A673 (cell line): ENCODE data around the gene ACTR5. TPM values are rescaled to one million over a fixed set of nuclear protein-coding genes. Genes with fewer than 3 reads are reported as not detected.

Source experiments
- BruUV-seq: library from RNA; stranded (reverse); fragments of 400-500 nt; replicated peaks from 2 replicates; lab custom pipeline; 2021; lab: Mats Ljungman, UMichigan
- CTCF ChIA-PET: fragments of 300-600 bp; sonication (Branson Sonifier 250); formaldehyde crosslinking; loops from one replicate; lab custom pipeline; 2022; ENCODE audit warnings: antibody characterized with exemption; lab: Charles Lee
- POLR2A ChIA-PET: fragments of 300-600 bp; sonication (Branson Sonifier 250); formaldehyde crosslinking; loops from one replicate; lab custom pipeline; 2022; ENCODE audit warnings: antibody characterized with exemption; ENCODE audit not compliant: low non-redundant PET; lab: Charles Lee
- DNase-seq: peaks from one replicate; pipeline ENCODE4 v3.0.0-alpha.2; 2015; ENCODE audit warnings: low spot score
- H3K27ac ChIP-seq: fragments of 200-600 bp; sonication (generic); 2 replicates; pipeline ENCODE4 v1.5.1; 2016; ENCODE audit warnings: mixed run types, low read depth, mild to moderate bottlenecking, mixed read lengths, antibody characterized with exemption, low read length; ENCODE audit not compliant: poor library complexity, severe bottlenecking
- H3K27me3 ChIP-seq: fragments of 200-600 bp; sonication (generic); replicated peaks from 2 replicates; pipeline ENCODE4 v1.6.1; 2017; ENCODE audit warnings: mixed run types, low read depth, mild to moderate bottlenecking, mixed read lengths, antibody characterized with exemption, low read length; ENCODE audit not compliant: insufficient read depth, poor library complexity
- H3K36me3 ChIP-seq: fragments of 200-600 bp; sonication (generic); 2 replicates; pipeline ENCODE4 v1.6.1; 2016; ENCODE audit warnings: mixed run types, mild to moderate bottlenecking, mixed read lengths, antibody characterized with exemption, low read length; ENCODE audit not compliant: insufficient read depth, poor library complexity, severe bottlenecking
- H3K4me1 ChIP-seq: fragments of 200-600 bp; sonication (generic); 2 replicates; pipeline ENCODE4 v1.6.1; 2017; ENCODE audit warnings: mixed run types, mild to moderate bottlenecking, mixed read lengths, antibody characterized with exemption, low read length; ENCODE audit not compliant: insufficient read depth, poor library complexity, severe bottlenecking
- H3K4me3 ChIP-seq: fragments of 200-600 bp; sonication (generic); 2 replicates; pipeline ENCODE4 v1.5.1; 2016; ENCODE audit warnings: low read depth, mixed run types, mild to moderate bottlenecking, mixed read lengths, low read length; ENCODE audit not compliant: poor library complexity, severe bottlenecking
- H3K9me3 ChIP-seq: fragments of 200-600 bp; sonication (generic); 2 replicates; pipeline ENCODE4 v1.6.1; 2016; ENCODE audit warnings: mixed run types, low read depth, mild to moderate bottlenecking, mixed read lengths, antibody characterized with exemption, low read length; ENCODE audit not compliant: poor library complexity, severe bottlenecking
- CTCF ChIP-seq: fragments of 300-800, 200-600 bp; sonication (generic); conservative IDR thresholded peaks from 2 replicates; pipeline ENCODE4 v1.5.1; 2017; ENCODE audit warnings: low read depth, mild to moderate bottlenecking, antibody characterized with exemption, low read length, moderate library complexity, mixed read lengths
- EZH2 ChIP-seq: fragments of 200-600 bp; sonication (generic); IDR thresholded peaks from 2 replicates; pipeline ENCODE4 v1.6.1; 2017; ENCODE audit warnings: borderline replicate concordance, low read depth, mild to moderate bottlenecking, mixed read lengths, antibody characterized with exemption, low read length; ENCODE audit not compliant: poor library complexity, severe bottlenecking
- intact Hi-C: fragments of 100-400 bp; cut with micrococcal nuclease; formaldehyde crosslinking; loops from one replicate; pipeline ENCODE4 v1.10.0; 2022; ENCODE audit not compliant: unreplicated experiment
- total RNA-seq: library from RNA; stranded (reverse); gene quantifications from 2 replicates; pipeline ENCODE4 v1.2.3, GENCODE V29; 2021

Gene ACTR5
- total RNA-seq, 1 experiment from 2014 or later: 11.5 TPM

GRCh38 chr20:38766071-38766470 lies 17.8 kb downstream of the ACTR5 start:
- Histone ChIP-seq H3K27ac (no peak overlapping the region), H3K27me3 (no peaks in the 10 kb centered on the region), H3K4me3 (no peak overlapping the region), H3K36me3 (peaks cover 6% of the 10 kb centered on the region), H3K9me3 (no peaks in the 10 kb centered on the region), H3K4me1 (no peaks in the 10 kb centered on the region)
- DNase-seq: no peak
- CTCF ChIA-PET: no interaction called here
- intact Hi-C loops: no loop called here
- no TSS peak for BruUV-seq
- TF ChIP-seq CTCF (no peak), EZH2 (no peak)
- POLR2A ChIA-PET: no interaction called here

GRCh38 chr20:38769376-38770295 lies 21.4 kb downstream of the ACTR5 start:
- ChIA-PET CTCF (no interaction called here), POLR2A (no interaction called here)
- no peak overlapping the region for H3K27ac ChIP-seq
- intact Hi-C loops: no loop called here
- BruUV-seq: no TSS peak
- no peaks in the 10 kb centered on the region for H3K9me3 ChIP-seq
- DNase-seq: no peak
- no peak overlapping the region for H3K4me3 ChIP-seq
- H3K36me3 ChIP-seq: peaks cover 17% of the 10 kb centered on the region
- H3K27me3 ChIP-seq: no peaks in the 10 kb centered on the region
- TF ChIP-seq CTCF (no peak), EZH2 (no peak)
- H3K4me1 ChIP-seq: no peaks in the 10 kb centered on the region

- no TSS peak for BruUV-seq
- no peak overlapping the region for H3K27ac ChIP-seq
- POLR2A ChIA-PET: no interaction called here
- DNase-seq: no peak
- no peaks in the 10 kb centered on the region for H3K9me3 ChIP-seq
- intact Hi-C loops: no loop called here
- no peaks in the 10 kb centered on the region for H3K4me1 ChIP-seq
- no peak overlapping the region for H3K4me3 ChIP-seq
- no peaks in the 10 kb centered on the region for H3K27me3 ChIP-seq
- TF ChIP-seq CTCF (no peak), EZH2 (no peak)
- peaks cover 16% of the 10 kb centered on the region for H3K36me3 ChIP-seq
- CTCF ChIA-PET: no interaction called here
These were observed 22.3 kb downstream of the ACTR5 start for GRCh38 chr20:38770546-38770945.
